Stimulated activated CD4-positive, alpha-beta T cell treated with anti-CD3 and anti-CD28 coated beads, Interleukin-12 subunit alpha, Interleukin-12 subunit beta, amount 100 ng/mL, for 4 hours (primary cell): ENCODE results near the gene ARID1B.

ENCODE experiments used
- DNase-seq: peaks from one replicate; pipeline ENCODE4 v3.0.0-alpha.2; 2020

Gene ARID1B

DNA sequence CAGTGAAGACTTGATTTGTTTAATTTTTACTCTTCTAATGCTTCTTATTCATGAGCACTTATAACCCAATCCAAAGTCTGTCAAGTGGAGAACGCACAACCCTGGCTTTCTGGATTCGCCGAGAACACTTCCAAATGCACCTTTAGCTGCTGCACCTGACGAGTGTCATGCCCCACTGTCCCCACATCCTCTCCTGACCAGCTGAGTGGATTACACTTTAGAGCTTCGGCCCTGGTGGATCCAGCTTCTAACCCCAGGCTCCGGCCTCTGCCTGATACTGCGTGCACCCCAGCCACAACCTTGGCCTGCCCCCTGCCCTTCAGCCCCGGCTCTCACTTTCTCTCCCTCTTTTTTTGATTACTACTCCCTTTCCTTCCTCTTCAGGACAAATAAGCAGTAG lies 287.3 kb downstream of the ARID1B start:
- DNase-seq: no peak

GRCh38 chr6:157065366-157065765 lies 288.2 kb downstream of the ARID1B start:
- no peak for DNase-seq

DNA sequence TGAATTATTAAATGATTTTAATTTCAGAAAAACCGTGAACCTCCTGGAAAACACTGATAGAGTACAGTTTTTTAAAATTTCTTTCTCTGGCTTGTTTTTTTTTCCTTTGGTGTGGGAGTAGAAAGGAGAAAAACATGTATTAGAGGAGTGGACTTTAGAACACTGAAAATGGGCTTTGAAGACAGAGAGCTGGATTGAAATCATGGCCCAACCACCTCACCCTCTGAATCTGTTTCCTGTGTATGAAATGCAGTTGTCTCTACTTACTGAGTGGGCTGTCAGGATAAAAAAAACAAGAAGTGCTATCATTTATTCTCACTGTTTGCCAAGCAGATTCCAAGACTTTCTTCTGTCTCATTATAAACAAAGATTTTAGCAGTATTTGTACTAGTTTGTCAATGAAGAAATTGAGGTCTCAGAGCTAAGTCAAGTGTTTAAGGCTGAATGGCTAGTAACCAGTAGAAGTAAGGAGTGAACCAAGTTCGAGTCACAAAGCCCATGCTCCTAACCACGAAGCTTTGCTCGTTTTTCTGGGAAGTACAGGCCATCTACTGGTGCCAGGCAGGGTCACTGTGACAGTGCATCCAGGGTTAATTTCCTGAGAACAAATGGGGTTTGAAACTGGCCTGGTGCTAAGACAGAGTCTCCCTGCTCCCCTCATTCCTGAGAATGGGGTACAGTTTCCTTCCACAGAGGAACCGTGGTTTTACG lies 289.8 kb downstream of the ARID1B start:
- DNase-seq: no peak

- no peak for DNase-seq
Measured at GRCh38 chr6:157067507-157067906, 290.3 kb downstream of the ARID1B start.

GRCh38 chr6:157068691-157069324 lies 291.6 kb downstream of the ARID1B start:
- DNase-seq: no peak

DNA sequence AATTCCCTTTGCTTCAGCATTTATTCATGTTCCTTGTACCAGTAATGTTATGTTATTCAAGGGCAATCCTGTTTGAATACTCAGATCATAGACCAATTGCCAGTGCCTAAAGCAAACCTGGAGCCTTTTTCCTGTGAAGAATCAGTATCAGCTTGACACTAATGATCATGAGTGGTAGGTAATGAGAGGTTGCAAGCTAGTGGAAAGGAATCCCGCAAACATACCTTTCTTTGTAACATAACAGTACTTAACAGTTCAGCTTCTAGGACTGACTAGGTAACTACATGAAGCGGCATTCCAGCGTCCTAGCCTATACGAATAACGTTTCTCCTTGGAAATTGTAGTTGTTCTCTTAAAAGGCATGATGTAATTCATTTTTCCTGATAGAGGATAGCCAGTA lies 292.4 kb downstream of the ARID1B start:
- no peak for DNase-seq

DNA sequence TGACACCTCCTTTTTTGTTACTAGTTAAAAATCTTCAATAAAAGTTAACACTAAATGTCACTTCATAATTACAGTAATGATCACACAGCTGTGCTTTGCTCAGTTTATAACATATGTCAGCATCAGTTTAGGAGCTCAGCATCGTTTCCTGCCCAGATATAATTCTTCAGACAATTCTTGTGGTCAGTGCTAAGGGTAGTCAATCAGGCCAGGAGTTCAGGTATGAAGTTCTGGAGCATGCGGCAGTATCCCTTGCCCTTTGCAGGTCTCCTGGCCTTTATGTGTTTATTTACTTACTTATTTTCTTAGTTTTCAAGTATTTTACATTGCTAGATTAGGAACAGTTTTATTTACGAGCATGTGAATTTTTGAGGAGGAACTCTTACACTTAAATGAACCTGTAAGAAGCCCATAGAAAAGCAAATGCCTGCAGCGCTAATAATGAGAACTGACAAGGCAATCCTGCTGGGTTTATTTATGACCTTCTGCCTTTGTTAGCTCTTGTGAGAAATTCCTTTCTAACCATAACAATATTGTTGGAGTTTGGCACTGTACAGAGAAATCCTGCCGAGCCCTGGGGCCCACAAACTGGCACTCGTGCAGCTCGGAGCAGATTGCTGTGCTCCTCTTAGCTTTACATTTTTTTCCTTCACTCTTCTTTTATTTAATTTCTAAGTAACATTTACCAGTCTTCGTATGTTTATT lies 293.4 kb downstream of the ARID1B start:
- no peak for DNase-seq

DNA sequence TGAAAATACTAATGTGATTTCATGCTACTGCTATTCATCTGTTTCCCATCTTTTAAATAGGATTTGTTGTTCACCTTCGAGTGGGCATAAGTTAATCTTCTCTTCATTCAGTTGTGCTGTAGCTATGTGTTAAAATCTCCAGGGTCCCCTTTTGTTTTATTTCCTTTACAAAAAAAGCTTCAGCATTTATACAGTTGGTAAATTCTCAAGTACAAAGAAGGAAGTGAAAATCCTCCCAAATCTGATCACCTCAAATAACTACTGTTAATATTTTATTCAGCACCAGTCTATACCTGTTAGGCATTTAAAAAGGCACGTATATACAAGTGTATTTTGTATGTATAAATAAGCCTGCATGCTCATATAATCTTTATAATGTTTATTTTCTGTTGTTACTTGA lies 294.9 kb downstream of the ARID1B start:
- no peak for DNase-seq

- no peak for DNase-seq
Measured at GRCh38 chr6:157073596-157073995, 296.4 kb downstream of the ARID1B start.

DNA sequence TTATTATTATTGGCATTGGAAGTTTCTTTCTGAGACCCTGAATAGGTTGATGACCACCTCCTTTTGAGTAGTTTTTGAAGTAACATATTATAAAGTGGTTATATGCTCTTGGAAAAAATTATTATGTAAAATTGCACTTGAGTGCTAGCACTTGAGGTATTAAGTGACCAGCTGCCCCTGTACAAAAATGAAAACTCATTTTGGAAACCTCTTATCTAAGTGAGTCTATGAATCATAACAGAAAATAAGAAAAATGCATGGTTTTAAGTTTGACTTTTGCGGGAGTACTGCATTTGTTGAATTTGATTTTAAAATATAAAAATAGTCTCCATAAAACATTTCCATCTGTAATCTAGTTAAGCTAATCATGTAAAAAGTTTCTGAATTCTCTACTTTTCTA lies 297.8 kb downstream of the ARID1B start:
- no peak for DNase-seq

GRCh38 chr6:157075549-157076450 lies 298.6 kb downstream of the ARID1B start:
- DNase-seq: no peak

DNA sequence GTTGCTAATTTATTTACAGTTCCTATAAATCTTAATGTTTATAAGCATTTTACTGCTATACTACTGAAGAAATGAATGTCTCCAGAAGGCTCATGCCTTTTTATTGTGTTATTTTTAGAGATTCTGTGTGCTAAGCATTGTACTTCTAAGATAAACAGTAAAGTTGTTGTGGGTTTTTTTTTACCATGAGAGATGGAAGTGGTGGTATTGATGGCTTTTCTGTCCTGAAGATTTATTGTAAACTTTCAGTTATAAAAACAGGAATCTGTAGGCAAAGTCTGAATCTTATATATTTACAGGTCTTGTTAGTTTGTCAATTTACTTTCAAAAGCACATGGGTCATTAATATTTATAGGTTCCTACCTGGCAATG lies 299.3 kb downstream of the ARID1B start:
- no peak for DNase-seq

DNA sequence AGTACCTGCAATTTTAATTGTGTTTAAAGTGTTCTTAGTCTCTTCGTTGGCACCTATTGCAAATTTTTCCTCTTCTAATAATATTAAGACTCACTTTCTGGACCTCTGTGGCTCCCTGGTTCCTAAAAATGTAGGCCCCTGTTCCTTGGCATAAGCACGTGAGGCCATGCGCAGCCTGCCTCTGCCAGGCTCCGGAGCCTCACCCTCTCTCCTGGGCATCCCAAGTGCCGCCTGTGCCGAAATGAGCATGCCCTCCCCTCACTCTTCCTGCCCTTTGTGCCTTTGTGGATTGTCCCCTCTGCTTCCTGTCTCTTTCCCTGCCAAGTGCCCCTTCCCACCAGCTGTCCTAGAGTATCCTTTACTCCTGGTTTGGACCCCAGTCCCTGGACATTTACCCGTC lies 300.1 kb downstream of the ARID1B start:
- DNase-seq: no peak

DNA sequence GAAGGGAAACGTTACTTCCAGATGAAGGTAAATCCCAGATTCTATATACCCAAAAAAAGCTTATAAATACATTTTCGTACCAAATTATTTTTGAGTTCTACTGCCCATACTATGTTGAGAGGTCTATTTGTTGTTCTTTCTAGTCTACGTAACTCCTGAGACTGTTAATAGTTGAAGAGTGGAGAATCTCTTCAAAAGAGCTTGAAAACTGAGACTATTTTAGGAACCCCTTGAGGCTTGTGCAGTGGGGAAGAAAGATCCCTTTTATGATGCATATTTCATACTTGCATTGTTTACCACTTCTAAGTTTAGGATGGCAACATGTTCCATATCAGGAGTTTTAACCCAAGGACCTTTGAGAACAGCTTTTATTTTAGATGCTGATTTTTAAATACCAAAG lies 301.1 kb downstream of the ARID1B start:
- no peak for DNase-seq

DNA sequence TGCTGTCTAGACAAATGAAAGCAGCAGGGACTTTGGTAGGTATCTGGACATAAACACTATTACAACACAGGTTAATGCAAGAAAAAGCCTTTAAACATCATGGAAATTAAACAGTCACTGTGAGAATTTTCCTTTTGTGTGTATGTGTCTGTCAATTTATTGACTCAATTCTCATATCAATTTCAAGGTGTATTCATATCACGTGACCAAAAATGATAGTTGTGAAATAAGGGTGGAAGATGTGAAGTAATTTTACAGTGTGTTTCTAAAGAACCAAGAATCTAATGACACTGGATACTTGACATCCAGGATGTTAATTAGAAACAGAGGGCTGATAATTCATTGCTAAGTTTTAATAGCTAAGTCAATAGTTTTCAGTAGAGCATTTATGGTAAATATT lies 302.1 kb downstream of the ARID1B start:
- DNase-seq: no peak

DNA sequence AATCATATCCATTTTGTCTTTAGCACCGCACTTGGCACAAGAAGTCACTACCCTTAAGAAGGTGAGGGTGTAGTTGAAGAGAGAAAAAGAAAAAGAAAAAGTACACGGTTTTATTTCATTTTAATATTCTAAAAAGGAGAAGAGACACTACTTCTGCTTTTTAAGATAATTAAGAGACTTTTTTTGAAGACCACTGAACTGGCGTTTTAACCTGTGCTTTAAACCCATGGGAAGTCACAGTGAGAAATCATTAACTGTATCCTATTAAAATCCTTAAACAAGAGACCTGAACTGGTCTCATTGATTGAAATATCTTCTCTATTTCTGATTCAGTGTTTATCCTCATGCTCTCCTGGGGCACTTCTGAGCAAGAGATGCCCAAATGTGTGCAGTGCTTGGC lies 302.6 kb downstream of the ARID1B start:
- DNase-seq: no peak

DNA sequence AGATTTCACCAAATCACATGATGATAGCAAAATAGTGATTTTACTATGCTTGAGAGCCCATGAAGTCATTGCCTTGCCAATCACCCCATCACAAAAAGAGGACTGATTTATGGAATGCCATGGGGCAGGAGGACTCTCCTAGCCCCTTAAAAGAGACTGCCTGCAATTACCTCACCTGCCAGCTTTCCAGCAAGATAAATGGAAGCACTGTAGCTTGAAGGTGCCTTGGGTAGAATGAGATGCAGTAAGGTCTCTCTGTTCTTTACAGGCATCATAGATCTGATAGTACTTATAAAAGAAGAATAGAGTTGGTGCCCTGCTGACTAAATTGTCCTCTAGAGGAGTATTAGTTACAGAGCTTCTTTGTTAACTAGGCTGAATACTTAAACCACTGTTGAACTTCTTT lies 303.8 kb downstream of the ARID1B start:
- no peak for DNase-seq

DNA sequence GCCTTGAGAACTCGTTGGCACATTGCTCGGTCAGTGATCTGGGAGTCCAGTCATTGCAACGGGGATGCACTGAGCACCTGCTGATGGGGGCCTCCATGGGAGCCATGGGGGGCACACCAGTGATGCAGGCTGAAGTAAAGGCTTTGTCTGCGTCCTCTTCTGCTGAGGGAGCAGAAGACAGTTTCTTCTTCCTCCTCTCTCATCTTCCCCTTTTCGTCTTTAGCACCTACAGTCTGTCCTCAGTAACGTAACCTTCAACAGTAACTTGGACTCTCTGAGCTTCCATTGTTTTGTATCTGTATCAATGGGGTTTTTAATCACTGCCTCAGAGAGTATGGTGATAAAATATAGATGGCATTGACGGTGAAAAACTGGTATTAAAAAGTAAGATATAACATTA lies 306.2 kb downstream of the ARID1B start:
- DNase-seq: no peak

- DNase-seq: no peak
Measured at GRCh38 chr6:157086632-157087031, 309.5 kb downstream of the ARID1B start.

GRCh38 chr6:157087974-157088373 lies 310.8 kb downstream of the ARID1B start:
- DNase-seq: no peak

DNA sequence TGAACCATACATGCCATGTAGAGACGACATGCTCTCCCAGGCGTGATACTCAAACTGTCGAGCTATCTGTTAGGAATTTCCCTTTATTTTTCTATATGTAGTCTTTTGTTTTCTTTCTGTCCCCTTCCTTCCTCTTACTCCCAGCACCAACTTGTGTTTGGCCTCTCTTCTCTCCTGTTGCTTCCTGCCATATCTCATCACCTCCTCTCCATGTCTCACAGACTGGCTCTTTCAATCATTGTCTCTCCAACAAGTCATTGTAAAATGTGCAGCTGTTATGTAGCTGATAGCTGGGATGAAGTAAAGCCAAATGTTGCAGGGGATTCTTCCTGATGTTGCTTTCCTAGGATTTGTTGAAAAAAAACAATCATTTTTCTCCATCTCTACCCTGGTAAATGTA lies 311.7 kb downstream of the ARID1B start:
- no peak for DNase-seq

DNA sequence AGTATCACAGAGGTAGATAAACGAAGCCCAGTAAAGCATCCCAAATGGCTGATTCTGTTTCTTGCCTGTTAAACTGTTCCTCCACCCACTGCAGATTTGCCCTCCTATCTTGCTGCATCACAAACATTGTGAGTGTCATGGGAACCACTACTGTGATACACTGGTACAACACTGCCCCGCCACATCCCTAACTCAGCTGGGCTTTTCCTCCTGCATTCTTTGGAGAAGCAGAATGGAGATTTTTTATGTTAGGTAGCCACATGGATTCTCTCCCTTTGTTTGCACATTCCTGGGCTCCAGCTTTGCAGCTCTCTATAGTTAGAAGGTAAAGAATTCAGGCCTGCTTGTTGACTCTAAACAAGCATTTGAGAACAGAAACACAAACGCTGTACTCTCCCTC lies 312.1 kb downstream of the ARID1B start:
- no peak for DNase-seq

DNA sequence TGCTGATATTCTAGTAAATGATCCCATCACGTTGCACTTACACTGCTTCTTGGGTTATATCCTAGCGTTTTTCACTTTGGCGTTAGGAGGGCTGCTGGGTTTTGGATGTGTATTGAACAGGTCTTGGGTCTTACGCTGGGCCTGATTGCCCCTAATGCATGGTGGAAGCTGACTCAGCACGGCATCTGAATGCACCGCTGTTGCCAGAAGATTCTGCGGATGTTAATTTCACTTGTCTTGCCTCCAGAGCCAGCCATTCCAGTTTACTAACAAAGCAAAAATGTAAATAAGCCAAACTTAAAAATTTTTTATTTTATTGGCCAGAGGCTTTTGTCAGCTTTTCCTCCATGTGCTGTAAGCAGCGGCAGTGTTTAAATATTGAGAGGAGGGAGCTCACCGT lies 312.7 kb downstream of the ARID1B start:
- no peak for DNase-seq
